Activated T-cell treated with anti-CD3 and anti-CD28 coated beads, Interleukin-2, amount 50 U/mL, for 48 hours (primary cell): ENCODE results near the gene SEC16B.

ENCODE experiments used
- DNase-seq, 2 experiments: peaks; one replicate each; pipeline ENCODE4 v3.0.0-alpha.2; 2020

SEC16B gene

GRCh38 chr1:177905686-177906085 is 64.2 kb downstream of the SEC16B start:
- no peak for DNase-seq

- no peak for DNase-seq
Measured at GRCh38 chr1:177902266-177902665, 67.6 kb downstream of the SEC16B start.

GRCh38 chr1:177897998-177898654 is 71.7 kb downstream of the SEC16B start:
- DNase-seq = no peak

- no peak for DNase-seq
Measured at GRCh38 chr1:177897281-177897997, 72.4 kb downstream of the SEC16B start.
